Measurements from ENCODE around the gene METTL22.

DNA sequence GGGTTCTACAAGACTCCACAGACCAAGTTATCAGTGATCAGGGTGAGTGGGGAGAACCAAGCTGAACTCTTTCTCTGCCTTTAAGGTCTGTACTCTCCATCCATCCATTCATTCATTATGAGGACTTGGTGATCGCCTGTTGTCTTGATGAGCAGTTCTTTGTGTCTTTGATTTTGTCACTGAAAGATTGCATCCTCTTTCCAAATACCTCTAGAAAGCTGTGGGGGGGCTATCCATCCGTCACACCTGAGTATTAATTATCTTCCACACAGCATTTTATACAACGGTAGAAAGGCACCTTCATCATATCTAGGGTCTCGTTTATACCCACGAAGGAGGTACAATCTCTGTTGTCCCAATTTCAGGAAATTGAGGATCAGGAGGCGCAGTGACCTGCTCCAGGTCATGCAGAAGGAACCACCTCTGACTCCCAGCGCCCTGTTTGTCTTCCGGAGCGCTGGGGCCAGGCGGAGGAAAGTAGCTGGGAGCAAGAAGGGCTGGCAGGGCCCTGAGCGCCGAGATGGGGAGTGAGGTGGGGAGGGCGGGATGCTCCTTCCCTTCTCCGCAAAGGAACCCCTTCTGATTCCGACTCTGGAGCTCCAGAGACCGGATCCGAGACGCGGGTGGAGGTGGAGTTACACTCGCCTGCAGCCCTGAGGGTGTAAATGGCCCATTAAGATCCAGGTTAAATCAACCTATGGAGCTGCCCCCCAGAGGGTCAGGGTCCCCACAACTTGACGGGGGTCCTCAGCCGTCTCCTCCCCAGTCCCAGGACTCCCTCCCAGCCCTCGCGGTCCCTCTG, 52.3 kb downstream of the METTL22 start:
- TF ChIP-seq CTCF (conservative IDR thresholded peaks at IDR 0.05 in 1 of 2, IDR thresholded peaks at IDR 0.05 in 1 of 2; ENCODE audit: extremely low read depth in 1 of 2, insufficient read depth in 1 of 2, low read depth in 1 of 2, low read length in 2 of 2) (no peak), EZH2 (IDR thresholded peaks at IDR 0.05; ENCODE audit: borderline replicate concordance, low read length) (no peak)
